GM12874 (cell line): ENCODE results near the gene SNAPC3.

Source experiments
- TF ChIP-seq, protein P1 (sequence below): IDR thresholded peaks from 2 replicates; pipeline ENCODE4 v1.5.1; 2011; ENCODE audit warnings: low read depth, mild to moderate bottlenecking, control low read depth, low read length, moderate library complexity; ENCODE audit not compliant: insufficient read depth

SNAPC3 gene

DNA sequence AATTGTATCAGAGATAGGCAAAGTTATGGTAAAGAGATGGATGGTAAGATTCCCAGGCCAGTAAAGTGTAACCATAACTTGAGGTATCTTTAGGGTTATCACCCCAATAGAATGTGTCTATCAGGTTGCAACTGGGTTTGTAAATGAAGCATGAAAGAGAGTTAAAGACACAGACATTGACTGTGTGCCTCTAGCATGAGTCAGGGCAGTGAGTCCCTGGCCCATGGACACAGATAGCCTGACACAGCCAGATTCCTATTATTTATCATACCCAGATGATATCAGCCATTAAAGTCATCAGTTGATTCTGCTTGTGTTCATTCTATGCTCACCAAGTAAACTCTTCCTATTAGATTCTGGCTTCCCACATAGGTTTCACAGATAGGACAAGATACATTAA is 33.5 kb upstream of the SNAPC3 start:
- TF ChIP-seq, protein P1, sequence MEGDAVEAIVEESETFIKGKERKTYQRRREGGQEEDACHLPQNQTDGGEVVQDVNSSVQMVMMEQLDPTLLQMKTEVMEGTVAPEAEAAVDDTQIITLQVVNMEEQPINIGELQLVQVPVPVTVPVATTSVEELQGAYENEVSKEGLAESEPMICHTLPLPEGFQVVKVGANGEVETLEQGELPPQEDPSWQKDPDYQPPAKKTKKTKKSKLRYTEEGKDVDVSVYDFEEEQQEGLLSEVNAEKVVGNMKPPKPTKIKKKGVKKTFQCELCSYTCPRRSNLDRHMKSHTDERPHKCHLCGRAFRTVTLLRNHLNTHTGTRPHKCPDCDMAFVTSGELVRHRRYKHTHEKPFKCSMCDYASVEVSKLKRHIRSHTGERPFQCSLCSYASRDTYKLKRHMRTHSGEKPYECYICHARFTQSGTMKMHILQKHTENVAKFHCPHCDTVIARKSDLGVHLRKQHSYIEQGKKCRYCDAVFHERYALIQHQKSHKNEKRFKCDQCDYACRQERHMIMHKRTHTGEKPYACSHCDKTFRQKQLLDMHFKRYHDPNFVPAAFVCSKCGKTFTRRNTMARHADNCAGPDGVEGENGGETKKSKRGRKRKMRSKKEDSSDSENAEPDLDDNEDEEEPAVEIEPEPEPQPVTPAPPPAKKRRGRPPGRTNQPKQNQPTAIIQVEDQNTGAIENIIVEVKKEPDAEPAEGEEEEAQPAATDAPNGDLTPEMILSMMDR = no peak

DNA sequence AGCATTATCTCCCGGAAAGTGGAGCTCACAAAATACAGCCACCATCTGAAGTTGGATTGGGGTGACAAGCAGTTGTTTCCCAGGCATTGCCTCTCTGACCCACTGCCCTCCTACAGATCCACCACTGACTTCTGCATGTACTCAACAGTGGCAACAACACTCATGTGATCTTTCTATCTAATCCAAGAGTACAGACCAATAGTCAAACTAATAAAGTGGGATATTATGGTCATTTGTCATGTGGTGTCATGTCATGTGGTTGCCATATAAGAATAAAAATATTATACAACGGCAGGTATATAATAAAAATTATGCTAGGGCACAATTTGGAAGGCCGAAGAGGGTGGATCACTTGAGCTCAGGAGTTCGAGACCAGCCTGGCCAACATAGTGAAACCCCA is 33.0 kb upstream of the SNAPC3 start:
- TF ChIP-seq, protein P1 = no peak

DNA sequence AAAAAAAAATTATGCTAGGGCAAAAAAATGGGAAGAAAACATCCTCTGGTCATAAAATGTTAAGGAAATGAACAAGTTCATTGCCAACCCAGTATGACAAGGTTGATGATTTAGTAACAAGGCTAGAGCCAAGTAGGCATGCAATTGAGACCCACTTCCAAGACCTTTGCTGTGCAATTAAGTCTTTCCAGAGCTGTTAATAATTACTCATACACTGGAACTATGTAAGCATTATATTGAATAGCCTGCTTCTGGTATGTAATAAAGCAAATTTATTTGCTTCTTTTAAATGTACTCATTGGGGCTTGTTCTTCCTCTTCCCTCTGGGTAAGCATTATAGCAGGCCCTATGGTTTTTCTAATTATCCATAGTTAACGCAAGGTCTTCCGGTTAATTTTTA is 32.5 kb upstream of the SNAPC3 start:
- TF ChIP-seq, protein P1 = no peak

DNA sequence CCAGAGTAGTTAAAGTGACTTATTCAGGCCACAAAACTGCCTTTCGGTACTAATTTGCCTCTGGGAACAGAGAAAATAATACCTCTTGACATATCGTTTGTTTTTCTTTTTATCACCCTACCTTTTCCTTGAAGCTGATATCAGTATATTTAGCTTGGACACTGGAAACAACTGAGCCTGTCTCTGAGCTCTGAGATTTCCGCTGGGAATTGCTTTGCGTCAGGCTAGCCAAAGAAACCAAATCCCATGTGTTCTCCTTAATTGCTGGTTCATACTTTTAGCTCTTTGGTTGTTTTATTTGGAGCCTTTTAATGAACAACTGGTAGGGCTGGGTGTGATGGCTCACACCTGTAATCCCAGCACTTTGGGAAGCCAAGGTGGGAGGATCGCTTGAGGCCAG is 30.3 kb upstream of the SNAPC3 start:
- TF ChIP-seq, protein P1 = no peak

DNA sequence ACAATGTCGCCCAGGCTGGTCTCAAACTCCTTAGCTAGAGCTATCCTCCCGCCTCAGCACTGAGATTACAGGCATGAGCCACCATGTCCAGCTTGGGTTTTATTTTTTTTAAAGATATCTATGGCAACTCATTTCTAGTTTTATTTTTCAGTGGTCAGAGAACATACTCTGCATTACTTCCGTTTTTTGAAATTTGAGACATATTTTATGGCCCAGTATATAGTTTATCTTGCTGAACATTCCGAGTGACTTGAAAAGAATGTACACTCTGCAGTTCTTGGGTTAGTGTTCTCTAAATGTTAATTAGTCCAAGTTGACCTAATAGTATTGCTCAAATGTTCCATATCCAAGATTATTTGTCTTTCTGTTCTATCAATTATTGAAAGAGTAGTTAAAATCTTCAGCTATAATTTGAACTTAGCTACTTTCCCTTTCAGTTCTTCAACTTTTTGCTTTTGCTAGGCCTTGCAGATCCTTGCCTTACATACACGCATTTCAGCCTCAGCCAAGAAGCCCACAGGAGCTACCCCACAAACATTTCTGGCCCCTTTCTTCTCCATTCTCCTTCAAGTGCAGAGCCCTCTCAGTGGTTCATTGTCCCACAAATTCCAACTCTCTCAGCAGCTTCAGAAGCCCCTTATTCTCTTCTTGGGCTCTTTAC is 22.3 kb upstream of the SNAPC3 start:
- TF ChIP-seq, protein P1 = no peak

DNA sequence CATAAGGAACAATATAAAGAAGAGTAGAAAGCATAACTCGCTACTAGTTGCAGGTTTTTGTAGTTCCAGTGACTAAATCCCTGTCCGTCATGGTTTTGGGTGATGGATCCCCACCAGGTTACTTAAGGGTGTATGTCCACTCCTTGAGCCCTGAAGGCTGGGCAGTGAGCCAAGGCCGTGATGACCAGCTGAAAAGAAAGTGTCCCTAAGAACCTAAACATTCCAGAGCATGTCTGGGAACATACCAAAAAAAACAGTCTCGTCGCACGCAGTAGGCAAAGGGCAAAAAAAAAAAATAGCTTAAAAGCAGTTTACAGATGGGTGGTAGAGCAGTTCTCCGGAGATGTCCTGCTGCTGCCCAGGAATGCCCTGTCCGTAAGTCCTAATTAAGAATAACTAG is 21.4 kb upstream of the SNAPC3 start:
- TF ChIP-seq, protein P1 = no peak

DNA sequence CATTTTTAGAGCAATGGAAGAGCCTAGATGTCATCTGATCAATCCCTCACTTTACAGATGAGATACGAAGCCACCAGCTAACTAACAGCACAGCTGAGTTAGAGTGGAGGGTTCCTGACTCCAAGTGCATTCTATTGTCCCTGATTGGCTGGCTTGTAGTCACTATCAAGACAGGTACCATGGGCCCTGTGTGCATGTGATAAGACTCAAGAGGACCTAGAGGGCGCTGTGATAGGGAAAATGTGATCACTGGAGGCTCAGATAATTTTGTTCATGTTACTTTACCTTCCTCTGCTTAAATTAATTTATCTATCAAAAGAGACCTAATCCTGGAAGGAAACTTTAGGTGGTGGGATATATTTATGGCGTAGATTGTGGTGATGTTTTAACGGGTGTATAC is 19.5 kb upstream of the SNAPC3 start:
- TF ChIP-seq, protein P1 = peak; percentile 47; the same call in 1 of the 2 replicates
